Upper lobe of left lung (tissue), 4 donors: Measurements from ENCODE around the gene CD7.

Source experiments
- CTCF ChIP-seq, 6 experiments: fragments of 450-650 bp in 4 of 6; fragments of 200-600 bp in 2 of 6; sonication (generic) in 2 of 6; IDR thresholded peaks; one replicate each; pipeline ENCODE4 v1.5.1; 2016 to 2019; ENCODE audit warnings: antibody characterized with exemption in 6 of 6
- POLR2A ChIP-seq, 4 donors: fragments of 450-650 bp; IDR thresholded peaks; one replicate each; pipeline ENCODE4 v1.5.1; 2016 to 2017; ENCODE audit warnings: antibody characterized with exemption in 4 of 4, mild to moderate bottlenecking in 2 of 4
- POLR2AphosphoS5 ChIP-seq, 2 donors: sonication (generic); formaldehyde crosslinking; IDR thresholded peaks; one replicate each; pipeline ENCODE4 v1.5.1; 2017; ENCODE audit warnings: antibody characterized with exemption in 2 of 2

- TF ChIP-seq POLR2AphosphoS5 (IDR thresholded peaks at IDR 0.05), result no peak
- TF ChIP-seq CTCF (IDR thresholded peaks at IDR 0.05), result no peak
- no peak for TF ChIP-seq POLR2A (IDR thresholded peaks at IDR 0.05)
Observed at GRCh38 chr17:82283208-82283749, 34.1 kb downstream of the CD7 start.
